K562 (cell line): ENCODE data around the gene TMEM222. TPM values are rescaled to one million over a fixed set of nuclear protein-coding genes. Genes with fewer than 3 reads are reported as not detected.

Source experiments
- BMI1 ChIP-seq: fragments of 150-350 bp; IDR thresholded peaks from 2 replicates; pipeline ENCODE4 v1.6.1; 2014; ENCODE audit warnings: low read length
- CBX8 ChIP-seq: fragments of 200-600 bp; sonication (generic); IDR thresholded peaks from 2 replicates; pipeline ENCODE4 v1.6.1; 2012; ENCODE audit warnings: borderline replicate concordance, mixed run types, low read depth, mild to moderate bottlenecking, moderate library complexity, mixed read lengths, low read length, control low read depth, inconsistent platforms; ENCODE audit not compliant: poor library complexity, severe bottlenecking; ENCODE audit errors: extremely low read depth
- DNMT1 ChIP-seq: fragments of 450-650 bp; IDR thresholded peaks from 2 replicates; pipeline ENCODE4 v1.6.1; 2016; ENCODE audit warnings: antibody characterized with exemption, mild to moderate bottlenecking
- FOXA1 ChIP-seq: fragments of 450-650 bp; IDR thresholded peaks from 2 replicates; pipeline ENCODE4 v1.6.1; 2016; ENCODE audit warnings: mild to moderate bottlenecking, borderline replicate concordance
- GATAD2B ChIP-seq: fragments of 450-650 bp; IDR thresholded peaks from 2 replicates; pipeline ENCODE4 v1.6.1; 2017; ENCODE audit warnings: mild to moderate bottlenecking, borderline replicate concordance
- MEIS2 ChIP-seq: fragments of 450-650 bp; IDR thresholded peaks from 2 replicates; pipeline ENCODE4 v1.6.1; 2014; ENCODE audit warnings: mild to moderate bottlenecking; ENCODE audit not compliant: partially characterized antibody
- NFE2L1 ChIP-seq: fragments of 450-650 bp; IDR thresholded peaks from 2 replicates; pipeline ENCODE4 v1.6.1; 2016; ENCODE audit warnings: missing genetic modification characterization, low read depth, mild to moderate bottlenecking, missing compliant biosample characterization, moderate library complexity, borderline replicate concordance
- NFIC ChIP-seq: fragments of 450-650 bp; IDR thresholded peaks from 2 replicates; pipeline ENCODE4 v1.6.1; 2017; ENCODE audit warnings: mild to moderate bottlenecking, inconsistent platforms
- ZNF41 ChIP-seq: fragments of 250-450 bp; sonication (Bioruptor Pico); conservative IDR thresholded peaks from 2 replicates; pipeline ENCODE4 v1.4.0; 2020; ENCODE audit warnings: mild to moderate bottlenecking
- ZNF780A ChIP-seq: fragments of 250-450 bp; sonication (Bioruptor Pico); IDR thresholded peaks from 2 replicates; pipeline ENCODE4 v1.5.0; 2021; ENCODE audit warnings: mild to moderate bottlenecking
- polyA plus RNA-seq, 8 experiments: library from polyadenylated mRNA; depleted of rRNA in 4 of 8; stranded (reverse) in 5 of 8; unstranded in 3 of 8; fragments of >200 nt; fragmentation: Nextera tagmentation in 2 of 8; fragmentation: Illumina TruSeq in 1 of 8; extraction: Ambion mirVana in 2 of 8; extraction: Trizol in 1 of 8; gene quantifications; 2 replicates each; pipeline versions ENCODE4 v1.2.1 to v1.2.3, GENCODE V29; 2011 to 2014; ENCODE audit warnings: inconsistent platforms in 1 of 8, missing spikeins in 1 of 8
- total RNA-seq, 7 experiments: library from RNA; depleted of rRNA in 6 of 7; stranded (reverse); fragments of >200 nt in 6 of 7; fragmentation: Illumina TruSeq in 2 of 7; extraction: Trizol in 2 of 7; gene quantifications; 2 replicates each; pipeline versions ENCODE4 v1.2.1 to v1.2.3, GENCODE V29; 2011 to 2021; ENCODE audit warnings: low replicate concordance in 1 of 7
- TF ChIP-seq, protein P1 (sequence below): fragments of 450-650 bp; IDR thresholded peaks from 2 replicates; pipeline ENCODE4 v1.6.1; 2016; ENCODE audit warnings: low read depth
- TF ChIP-seq, protein P2 (sequence below): IDR thresholded peaks from 3 replicates; pipeline ENCODE4 v1.6.1; 2011; ENCODE audit warnings: borderline replicate concordance, mild to moderate bottlenecking, moderate library complexity; ENCODE audit not compliant: insufficient read length; ENCODE audit errors: extremely low read depth
- TF ChIP-seq, protein P3 (sequence below): fragments of 450-650 bp; IDR thresholded peaks from 2 replicates; pipeline ENCODE4 v1.6.1; 2018; ENCODE audit warnings: mild to moderate bottlenecking, low read depth; ENCODE audit not compliant: partially characterized antibody

TMEM222 gene
- total and polyA plus RNA-seq, 9 of the 15 experiments (the other 6 are each of a cell fraction or from before 2014, with no cell fraction given): 6.9 to 48.0 (median 32.8) TPM

DNA sequence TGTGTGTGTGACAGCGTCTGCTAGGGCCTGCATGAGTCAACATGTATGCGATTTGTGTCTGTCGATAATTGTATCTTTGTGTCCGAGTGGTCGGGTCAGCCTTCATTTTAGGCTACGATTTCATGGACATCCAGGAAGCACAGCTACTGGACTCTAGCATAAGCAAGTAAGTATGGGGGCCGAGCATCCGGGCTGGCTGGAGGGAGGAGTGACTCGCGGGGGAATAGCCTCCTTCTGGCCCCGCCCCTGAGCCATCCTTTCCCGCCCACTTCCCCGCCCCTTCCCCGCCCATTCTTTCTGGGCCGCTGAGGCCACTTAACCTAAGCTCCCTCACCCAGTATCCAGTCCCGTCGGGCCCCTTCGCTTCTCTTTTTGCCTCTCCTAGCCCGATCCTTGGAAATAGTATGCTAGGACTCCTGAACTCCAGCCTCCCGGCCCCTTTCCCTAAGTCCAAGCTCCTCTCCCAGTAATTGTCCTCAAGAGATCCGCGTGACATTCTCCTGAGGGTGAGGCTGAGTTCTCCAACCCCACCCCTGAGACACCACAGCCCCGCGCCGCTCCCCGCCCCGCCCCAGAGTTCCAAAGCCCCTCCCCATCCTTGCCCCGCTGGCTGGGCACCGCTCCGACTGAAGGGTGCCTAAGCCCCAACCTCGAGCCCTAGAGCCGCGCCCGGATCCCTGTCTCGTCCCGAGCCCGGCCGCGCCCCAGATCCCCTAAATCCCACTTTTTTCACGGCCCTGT, 43.6 kb downstream of the TMEM222 start (continued):
- TF ChIP-seq, protein P1, sequence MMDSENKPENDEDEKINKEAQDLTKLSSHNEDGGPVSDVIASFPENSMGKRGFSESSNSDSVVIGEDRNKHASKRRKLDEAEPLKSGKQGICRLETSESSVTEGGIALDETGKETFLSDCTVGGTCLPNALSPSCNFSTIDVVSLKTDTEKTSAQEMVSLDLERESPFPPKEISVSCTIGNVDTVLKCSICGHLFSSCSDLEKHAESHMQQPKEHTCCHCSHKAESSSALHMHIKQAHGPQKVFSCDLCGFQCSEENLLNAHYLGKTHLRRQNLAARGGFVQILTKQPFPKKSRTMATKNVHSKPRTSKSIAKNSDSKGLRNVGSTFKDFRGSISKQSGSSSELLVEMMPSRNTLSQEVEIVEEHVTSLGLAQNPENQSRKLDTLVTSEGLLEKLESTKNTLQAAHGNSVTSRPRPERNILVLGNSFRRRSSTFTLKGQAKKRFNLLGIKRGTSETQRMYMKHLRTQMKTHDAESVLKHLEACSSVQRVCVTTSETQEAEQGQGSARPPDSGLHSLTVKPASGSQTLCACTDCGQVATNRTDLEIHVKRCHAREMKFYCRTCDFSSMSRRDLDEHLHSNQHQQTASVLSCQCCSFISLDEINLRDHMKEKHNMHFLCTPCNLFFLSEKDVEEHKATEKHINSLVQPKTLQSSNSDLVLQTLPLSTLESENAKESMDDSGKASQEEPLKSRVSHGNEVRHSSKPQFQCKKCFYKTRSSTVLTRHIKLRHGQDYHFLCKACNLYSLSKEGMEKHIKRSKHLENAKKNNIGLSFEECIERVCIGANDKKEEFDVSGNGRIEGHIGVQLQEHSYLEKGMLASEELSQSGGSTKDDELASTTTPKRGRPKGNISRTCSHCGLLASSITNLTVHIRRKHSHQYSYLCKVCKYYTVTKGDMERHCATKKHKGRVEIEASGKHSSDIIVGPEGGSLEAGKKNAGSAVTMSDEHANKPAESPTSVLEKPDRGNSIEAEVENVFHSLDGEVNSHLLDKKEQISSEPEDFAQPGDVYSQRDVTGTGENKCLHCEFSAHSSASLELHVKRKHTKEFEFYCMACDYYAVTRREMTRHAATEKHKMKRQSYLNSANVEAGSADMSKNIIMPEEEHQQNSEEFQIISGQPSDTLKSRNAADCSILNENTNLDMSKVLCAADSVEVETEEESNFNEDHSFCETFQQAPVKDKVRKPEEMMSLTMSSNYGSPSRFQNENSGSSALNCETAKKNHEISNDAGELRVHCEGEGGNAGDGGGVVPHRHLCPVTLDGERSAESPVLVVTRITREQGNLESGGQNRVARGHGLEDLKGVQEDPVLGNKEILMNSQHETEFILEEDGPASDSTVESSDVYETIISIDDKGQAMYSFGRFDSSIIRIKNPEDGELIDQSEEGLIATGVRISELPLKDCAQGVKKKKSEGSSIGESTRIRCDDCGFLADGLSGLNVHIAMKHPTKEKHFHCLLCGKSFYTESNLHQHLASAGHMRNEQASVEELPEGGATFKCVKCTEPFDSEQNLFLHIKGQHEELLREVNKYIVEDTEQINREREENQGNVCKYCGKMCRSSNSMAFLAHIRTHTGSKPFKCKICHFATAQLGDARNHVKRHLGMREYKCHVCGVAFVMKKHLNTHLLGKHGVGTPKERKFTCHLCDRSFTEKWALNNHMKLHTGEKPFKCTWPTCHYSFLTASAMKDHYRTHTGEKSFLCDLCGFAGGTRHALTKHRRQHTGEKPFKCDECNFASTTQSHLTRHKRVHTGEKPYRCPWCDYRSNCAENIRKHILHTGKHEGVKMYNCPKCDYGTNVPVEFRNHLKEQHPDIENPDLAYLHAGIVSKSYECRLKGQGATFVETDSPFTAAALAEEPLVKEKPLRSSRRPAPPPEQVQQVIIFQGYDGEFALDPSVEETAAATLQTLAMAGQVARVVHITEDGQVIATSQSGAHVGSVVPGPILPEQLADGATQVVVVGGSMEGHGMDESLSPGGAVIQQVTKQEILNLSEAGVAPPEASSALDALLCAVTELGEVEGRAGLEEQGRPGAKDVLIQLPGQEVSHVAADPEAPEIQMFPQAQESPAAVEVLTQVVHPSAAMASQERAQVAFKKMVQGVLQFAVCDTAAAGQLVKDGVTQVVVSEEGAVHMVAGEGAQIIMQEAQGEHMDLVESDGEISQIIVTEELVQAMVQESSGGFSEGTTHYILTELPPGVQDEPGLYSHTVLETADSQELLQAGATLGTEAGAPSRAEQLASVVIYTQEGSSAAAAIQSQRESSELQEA: no peak
- TF ChIP-seq, protein P2, sequence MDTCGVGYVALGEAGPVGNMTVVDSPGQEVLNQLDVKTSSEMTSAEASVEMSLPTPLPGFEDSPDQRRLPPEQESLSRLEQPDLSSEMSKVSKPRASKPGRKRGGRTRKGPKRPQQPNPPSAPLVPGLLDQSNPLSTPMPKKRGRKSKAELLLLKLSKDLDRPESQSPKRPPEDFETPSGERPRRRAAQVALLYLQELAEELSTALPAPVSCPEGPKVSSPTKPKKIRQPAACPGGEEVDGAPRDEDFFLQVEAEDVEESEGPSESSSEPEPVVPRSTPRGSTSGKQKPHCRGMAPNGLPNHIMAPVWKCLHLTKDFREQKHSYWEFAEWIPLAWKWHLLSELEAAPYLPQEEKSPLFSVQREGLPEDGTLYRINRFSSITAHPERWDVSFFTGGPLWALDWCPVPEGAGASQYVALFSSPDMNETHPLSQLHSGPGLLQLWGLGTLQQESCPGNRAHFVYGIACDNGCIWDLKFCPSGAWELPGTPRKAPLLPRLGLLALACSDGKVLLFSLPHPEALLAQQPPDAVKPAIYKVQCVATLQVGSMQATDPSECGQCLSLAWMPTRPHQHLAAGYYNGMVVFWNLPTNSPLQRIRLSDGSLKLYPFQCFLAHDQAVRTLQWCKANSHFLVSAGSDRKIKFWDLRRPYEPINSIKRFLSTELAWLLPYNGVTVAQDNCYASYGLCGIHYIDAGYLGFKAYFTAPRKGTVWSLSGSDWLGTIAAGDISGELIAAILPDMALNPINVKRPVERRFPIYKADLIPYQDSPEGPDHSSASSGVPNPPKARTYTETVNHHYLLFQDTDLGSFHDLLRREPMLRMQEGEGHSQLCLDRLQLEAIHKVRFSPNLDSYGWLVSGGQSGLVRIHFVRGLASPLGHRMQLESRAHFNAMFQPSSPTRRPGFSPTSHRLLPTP: no peak
- TF ChIP-seq, protein P3, sequence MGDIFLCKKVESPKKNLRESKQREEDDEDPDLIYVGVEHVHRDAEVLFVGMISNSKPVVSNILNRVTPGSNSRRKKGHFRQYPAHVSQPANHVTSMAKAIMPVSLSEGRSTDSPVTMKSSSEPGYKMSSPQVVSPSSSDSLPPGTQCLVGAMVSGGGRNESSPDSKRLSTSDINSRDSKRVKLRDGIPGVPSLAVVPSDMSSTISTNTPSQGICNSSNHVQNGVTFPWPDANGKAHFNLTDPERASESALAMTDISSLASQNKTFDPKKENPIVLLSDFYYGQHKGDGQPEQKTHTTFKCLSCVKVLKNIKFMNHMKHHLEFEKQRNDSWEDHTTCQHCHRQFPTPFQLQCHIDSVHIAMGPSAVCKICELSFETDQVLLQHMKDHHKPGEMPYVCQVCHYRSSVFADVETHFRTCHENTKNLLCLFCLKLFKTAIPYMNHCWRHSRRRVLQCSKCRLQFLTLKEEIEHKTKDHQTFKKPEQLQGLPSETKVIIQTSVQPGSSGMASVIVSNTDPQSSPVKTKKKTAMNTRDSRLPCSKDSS: no peak
- TF ChIP-seq GATAD2B: no peak
- 0 out of 2 replicates have a peak, but pooled peaks have one; percentile 31 for TF ChIP-seq NFIC
- no peak for TF ChIP-seq NFE2L1 (tag)
- no peak for TF ChIP-seq FOXA1
- TF ChIP-seq BMI1: no peak
- no peak for TF ChIP-seq CBX8
- TF ChIP-seq ZNF780A (CRISPR knock-in tag): no peak
- no peak for TF ChIP-seq ZNF41 (CRISPR knock-in tag)
- no peak for TF ChIP-seq MEIS2
- TF ChIP-seq DNMT1: no peak
